ENCODE measurements around the gene BCL11A.

BCL11A gene

DNA sequence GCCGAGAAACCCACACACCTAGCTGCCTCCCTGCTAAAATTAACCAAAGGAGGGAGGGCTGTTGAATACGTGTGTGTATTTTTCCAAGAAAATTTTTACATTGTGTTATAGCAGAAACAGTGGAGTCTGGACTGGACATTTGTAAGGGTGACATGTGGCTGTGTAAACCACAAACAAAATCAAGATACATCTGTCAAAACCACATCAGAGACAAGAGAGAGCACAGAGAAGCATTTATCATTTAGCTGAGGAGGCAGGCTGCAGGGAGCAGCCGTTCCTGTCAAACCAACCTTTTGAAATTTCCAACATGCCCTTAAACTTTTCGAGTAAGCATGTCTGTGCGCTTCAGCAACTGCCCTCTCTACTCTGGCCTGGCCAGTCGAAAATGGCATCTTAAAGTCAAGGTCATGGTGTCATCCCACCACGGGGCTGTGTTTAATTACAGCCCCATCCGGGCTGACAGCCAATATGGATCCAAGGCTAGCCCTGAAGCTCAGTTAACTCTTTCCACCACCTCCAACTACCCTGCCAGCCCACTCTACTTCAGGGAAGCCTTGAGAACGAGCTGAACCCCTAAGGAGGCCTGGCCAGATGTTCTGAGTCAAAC, 8.4 kb downstream of the BCL11A start:
- peak; percentile 84 for DNase-seq (ENCODE audit: low spot score)

DNA sequence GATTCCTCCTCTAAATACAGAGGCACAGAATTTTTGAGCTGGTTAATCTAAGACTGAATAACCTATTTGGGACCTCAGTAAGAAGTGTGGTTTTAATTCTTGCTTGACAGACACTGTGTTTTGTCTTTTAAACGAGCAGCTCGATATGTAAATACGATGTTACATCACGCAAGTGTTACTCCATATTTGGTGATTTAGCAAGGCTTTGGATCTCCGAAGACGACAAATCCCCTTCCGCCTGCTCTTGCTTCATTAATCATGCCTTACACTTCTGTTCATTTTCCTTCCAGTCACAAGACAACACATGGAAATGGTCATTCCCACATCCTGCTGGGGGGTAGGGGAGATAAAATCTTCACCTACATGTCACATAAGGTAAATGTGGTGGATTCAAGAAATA, 9.4 kb downstream of the BCL11A start:
- no peak for DNase-seq (ENCODE audit: low spot score)

DNA sequence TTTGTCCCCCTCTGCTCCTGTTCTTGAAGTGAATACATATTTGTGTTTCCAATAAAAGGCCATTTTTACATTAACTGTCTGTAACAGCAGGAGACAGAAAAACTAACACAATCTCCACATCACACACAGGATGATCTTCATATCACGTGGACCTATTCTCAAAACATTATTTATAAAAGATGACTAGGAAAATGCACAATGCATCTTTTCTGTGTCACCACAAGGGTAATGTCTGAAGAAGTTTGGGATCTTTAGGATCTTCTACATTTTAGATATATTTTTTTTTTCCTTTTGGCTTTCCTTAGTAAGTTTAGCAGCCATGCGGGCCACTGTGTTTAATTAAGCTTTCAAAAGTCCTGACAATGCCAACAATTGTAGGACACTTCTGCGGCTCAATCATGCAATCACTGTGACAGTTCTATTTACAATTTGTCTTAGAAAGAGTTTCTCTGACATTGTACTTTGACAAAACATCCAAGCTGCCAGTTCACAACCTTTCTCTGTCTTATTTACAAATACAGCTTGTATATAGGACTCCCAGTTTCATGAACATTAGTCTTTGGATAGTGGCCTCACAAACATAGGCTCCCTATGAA, 12.3 kb downstream of the BCL11A start:
- DNase-seq (ENCODE audit: low spot score): no peak

DNA sequence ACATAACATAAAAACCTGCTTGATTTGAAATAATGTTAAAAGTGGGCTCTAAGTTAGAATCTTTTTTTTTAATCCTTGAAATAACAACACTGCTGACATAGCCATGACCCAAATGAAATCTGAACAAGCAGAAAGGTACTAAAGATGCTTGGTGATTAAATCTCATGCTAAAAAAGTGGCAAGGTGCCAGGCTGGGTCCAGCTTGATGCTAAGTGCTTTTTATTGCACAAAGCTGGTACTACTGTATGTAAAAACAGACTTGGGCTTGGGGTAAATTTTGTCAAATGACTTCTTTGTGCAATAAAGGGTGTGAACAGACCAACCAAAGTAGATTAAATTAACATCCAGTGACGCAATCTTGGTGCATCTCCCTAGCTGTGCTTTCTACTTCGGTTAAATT, 13.4 kb downstream of the BCL11A start:
- DNase-seq (ENCODE audit: low spot score): no peak

DNA sequence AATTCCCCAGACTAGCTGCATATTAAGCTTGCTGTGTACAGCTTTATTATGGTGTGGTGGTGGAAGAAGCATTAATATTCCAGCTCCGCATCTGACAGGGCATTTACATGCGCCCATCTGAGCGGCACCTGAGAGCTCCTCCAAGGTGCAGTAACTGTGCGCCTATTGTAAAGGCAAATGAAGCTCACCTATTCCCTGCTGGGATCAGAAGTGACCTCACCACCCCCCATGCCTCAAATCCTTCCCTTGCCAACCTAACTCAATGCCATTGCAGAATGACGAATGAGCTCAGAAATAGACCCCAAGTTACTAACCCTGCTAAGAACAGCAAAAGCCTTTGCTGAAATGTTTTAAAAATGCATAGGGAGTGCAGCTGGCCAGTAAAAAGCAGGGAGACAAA, 14.3 kb downstream of the BCL11A start:
- DNase-seq (ENCODE audit: low spot score): no peak

DNA sequence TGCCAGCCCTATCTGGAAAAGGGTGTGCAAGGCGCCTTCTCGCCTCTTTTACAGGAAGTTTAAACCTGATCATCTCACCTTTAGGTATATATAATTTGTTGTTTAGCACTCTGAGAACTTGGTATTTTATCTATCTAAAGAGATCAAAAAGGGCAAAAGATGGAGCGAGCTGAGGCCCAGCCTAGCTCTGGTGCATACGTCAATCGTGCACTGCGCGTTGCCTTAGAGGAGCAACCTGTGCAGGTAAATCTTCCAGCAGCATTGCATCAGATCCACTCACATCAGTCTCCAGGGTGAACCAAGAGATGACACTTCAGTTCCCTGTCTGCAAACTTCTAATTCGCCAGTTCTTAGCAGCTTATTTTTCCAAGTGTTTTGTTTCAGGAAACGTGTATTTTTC, 15.4 kb downstream of the BCL11A start:
- no peak for DNase-seq (ENCODE audit: low spot score)

DNA sequence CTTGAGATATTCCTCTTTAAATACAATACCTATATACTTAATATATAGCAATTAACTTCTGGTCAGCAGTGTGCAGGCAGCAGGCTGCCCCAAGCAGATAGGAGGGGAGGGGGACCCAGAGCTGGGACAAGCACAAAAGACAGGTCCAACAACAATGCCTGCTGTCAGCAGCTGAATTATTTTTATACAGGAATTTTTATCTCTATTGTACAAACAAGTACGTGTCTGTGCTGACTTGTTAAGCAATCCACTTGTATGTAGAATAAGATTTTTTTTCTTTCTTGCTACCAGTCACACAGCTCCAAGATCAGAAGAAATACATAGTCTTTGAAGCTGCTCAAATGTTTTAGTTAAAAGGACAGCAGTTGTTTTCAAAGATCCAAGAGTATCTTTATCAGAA, 16.7 kb downstream of the BCL11A start:
- no peak for DNase-seq (ENCODE audit: low spot score)

DNA sequence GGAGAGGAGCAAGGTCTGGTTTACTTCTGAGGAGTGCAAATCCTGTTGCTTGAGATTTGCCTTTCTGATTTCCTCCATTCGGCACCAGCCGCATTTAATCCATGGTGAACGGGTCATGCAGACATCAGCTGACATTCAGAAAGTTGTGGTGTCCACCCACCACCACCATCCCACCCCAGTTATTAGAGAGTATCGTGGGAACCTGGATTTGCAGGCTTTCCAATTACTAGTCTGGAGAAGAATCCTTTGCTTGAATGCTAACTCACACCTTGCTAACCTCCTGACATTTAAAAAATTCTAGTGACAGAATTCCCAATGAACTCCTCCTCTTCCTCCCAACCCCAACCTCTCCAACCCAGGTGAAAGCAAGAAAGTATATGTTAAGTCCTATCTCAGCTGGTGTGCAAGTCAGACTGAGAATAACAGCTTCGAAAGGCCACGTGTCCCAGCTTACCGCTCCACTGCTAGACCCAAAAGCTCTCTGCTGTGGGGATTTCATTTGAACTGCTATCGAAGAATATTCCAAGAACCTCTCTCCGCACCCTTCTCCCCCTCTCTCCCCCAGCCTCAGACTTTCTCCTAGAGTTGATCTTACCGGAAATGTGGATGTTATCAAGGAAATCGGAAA, 17.7 kb downstream of the BCL11A start:
- no peak for DNase-seq (ENCODE audit: low spot score)

DNA sequence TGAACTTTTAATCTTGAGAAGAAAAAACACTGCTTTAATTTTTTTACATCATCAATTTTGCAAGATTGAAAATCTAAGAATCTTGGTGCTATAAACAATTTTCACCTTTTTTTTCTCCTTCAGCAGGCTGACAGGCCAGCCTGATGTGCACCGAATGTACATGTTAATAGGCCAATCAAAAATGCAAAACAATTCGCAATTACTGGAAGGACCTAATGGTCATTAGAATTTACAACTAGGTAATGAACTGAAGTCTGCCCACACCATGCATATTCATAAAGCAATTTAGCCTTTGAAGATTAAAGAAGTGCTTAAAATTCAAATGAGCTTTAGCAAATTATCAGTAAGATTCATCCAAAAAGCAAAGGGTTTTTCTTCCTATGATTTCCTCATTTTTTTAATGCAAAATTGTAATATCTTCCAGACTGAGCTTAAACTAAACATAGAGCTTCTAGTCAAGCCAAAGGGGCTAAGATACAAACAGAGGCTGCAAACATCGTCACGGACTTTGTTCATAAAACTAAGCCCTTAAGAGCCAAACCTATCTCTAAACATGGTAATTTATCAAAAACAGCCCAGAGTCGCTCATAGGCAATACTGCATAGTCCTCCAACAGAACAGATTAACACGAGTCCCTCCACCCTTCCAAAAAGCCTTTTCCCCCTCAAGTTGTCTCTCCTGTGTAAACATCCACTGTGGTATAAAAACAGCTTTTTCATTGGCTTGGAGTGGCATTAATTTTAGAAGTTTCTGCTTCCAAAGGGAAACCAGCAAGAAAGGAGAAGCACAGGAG, 18.4 kb downstream of the BCL11A start:
- no peak for DNase-seq (ENCODE audit: low spot score)

DNA sequence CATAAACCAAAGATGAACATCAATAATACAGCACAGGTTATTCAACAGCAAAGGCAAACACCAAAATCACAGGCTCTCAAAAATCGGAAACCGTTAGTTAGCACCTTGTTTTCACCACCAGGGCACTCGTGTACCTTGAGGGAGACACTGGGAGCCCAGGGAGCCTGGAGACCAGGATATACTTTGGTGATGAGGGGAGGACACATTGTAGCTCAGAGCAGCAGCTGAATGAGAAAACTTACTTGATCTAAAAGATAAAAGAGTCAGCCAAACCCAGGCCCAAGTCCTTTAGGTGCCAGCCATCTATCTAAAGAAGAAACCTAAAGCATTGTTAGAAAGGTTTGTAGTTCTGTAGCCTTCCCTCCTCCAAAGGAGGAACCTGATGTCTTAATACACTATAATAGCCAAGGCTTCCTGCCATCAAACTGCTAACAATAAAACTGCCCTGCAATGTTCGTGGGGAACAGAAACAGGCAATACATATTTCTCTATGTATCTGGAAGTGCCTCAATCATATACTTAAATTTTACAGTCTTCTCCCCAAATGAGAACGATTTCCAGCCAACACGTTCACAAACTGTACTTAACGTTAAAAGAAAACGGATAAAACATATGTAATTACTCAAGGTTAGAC, 19.3 kb downstream of the BCL11A start:
- no peak for DNase-seq (ENCODE audit: low spot score)

DNA sequence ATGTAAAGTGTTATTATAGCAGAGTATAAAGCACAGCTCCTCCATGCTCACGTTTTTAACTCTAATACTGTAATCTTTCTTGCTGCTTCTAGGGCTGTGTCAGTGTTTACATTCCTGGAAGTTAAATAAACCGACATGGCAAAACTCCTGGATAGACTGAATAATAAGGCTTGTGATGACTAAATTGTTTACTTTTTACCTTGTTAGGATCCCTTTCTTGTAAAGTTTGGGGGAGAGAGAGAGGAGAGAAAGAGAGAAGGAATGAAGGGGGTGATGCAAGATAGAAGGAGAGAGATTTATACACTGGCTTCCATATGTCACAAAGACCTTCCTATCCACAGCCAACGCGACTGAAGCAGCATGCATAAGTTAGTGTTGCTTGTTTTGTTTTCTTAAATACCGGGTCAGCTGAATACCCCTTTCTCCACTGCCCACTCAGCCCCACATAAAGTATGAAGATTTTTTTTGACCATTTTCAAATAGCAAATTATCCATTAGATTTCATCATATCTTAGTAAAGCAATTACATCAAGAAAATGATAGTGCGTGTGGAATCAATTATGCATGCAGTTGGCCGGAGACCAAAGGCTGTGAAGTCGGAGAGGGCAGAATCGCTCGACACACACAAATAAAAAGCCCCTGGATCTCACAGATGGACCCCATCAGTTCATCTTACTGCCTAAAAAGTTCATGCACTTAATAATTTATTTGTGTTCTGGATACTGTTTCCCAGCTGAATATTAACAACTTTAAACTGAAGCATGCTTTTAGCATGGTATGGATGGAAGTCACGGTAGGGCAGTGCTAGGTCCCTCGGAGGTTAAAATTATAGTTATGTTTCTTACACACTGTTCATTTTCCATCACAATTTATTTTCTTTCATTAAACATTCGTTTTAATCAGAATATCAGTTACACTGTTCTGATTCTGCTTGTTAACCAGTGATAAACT, 20.1 kb downstream of the BCL11A start:
- no peak for DNase-seq (ENCODE audit: low spot score)

DNA sequence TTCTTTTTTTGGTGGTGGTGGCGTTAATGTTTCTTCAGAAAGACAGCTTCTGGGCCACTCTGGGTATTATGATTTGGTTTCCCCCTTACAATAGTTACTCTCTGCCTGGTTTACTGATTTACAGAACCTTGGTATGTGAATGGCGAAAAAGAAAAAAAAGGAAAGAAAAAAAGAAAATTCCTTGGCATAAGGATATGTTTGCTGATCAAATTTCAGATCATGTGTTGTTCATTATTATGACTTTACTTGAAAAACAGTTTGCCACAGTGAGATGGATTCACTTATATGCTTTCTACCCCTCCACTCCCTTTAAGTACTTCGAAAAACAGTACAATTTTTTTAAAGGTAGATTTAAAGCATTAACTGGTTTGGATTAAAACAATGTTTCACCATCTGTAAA, 21.0 kb downstream of the BCL11A start:
- no peak for DNase-seq (ENCODE audit: low spot score)

DNA sequence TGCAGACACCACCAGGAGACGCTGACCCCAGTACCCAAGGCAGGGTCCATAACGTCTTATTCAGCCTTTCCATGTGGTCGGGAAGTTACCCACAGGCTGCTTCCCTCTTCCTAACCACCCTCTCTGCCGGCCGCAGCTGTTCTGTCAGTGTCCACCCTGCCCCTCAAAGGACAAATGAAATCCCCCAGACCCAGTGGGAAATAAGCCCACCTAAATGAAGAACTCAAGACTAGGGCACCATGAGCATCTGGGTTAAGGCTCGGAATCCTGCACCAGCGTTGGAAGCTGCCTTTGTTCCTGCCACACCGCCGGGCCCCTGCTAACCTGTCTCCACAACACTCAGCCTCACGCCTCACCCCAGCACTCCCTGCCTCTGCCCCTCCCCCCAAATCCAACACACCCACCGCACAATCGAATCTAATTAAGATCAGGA, 21.7 kb downstream of the BCL11A start:
- DNase-seq (ENCODE audit: low spot score): peak; percentile 23

DNA sequence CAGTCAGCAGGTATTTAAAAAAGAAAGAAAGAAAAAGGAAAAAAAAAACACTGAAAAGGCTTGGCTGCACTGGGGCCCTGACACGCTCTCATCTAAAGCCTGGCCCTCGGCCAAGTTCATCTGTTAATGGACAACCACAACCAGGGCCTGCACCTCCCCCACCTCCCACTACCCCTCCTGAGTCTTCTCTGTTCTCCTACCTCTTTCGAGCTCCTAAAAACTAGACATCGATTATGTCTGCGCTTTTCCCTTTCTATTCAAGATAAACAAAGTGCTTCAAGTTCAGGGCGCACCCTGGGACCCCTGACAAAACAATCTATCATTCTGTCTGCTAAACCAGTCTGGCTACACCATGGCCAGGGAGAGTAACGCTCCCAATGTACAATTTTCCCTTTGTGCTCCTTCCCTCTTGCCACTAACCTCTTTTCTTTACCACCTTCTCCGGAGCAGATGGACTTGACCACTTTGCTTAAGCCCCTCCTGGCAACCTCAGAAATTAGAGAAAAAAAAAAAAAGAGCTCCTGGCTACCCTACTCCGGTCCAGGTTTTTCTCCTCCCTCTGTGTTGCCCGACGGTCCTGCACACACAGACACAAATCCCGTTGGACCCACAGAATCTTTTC, 22.7 kb downstream of the BCL11A start:
- DNase-seq (ENCODE audit: low spot score): peak; percentile 80

DNA sequence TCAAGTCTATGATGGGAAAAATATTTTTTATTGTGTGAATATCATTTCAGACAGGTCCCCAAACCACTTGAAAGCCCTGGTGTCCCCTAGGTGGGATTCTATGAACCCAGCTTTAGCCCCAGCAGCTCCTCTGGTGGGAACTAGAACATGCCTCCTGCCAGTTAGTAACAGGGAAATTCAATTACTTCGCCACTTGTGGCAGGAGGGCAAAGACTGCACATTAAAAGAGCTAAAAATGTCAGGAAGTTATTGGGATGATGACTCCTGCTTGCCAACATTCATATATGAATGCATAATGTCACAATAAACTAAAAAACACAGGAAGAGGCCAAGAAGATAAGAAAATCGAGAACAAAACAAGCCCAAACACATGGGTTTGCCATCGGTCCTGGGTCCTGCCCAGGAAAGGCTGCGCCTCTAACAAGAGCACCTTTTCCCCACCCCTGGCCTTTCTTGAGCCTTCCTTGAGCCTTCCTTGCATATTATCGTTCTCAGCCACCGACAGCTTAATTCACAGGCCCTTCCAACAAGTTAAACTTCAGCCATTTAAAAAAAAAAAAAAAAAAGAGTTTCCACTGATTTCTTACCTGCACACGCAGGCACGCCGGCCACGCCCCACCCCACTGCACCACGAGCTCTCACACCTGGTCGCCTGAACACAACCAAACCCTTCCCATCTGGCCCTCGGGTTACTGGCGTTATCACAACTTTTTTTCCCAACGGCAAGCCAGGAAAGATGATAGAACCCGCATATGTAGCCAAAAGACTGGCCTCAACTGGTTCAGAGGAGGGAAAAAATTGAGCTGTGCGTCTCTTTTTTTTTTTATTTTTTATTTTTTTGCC, 23.4 kb downstream of the BCL11A start:
- peak; percentile 83 for DNase-seq (ENCODE audit: low spot score)

DNA sequence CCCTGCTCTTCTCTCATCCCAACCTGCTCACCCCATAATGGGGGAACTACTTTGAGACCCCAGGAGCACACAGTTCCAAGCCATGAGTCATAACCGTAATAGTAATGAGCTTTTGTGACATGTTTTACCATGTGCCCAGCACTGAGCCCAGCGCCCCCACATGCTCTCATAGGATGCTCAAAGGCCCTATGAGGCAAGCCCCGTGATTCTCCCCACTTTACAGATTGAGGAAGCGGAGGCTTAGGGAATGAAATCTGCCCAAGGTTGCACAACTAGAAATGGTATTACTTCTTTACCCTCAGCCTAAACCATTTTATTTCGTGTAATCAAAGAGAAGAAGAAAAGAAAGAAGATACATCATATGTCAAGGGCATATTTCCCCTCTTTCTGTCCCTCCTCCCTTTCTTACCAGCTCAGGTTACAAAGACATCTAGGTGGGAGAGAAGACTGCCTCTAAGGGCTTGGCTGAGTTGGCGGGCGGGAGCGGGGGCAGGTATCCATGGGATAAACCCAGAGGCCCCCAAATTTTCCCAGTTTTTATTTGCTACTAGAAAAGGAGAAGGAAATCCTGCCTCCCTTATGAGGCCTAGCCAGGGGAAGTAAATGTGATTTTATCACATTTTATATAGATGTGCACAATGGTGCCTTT, 24.2 kb downstream of the BCL11A start:
- DNase-seq (ENCODE audit: low spot score): no peak

DNA sequence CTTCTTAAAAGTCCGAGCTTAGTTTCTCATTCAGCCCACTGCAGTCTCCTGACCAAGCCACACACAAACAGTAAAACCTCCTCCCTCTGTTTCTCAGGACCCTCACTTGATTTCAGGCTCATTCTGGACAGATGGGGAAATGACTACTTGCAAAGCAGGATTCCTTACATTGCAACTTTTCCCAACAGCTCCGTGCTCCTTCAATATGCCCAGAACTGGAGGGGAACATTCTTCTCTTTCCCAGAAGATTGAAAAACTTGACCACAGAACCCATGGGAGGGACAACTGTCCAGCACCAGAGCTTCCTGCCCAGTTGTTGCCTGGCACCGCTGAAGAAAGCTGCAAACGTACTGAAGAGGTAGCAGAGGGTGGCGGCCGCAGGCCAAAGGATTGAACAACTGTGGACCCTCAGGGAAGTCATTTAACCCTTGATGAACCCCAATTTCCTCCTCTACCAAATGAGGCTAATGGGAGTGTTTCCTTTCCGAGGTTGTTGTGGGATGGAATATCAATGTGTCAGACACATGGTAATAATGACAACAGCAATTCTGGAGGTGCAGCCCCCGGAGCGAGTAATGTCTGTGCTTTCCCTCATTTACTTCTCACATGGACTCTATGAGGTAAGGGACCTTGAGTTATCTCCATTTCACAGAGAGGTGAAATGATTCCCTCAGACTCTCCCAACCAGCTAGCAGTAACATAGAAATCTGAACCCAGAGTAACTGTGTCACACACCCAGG, 25.0 kb downstream of the BCL11A start:
- DNase-seq (ENCODE audit: low spot score): no peak

DNA sequence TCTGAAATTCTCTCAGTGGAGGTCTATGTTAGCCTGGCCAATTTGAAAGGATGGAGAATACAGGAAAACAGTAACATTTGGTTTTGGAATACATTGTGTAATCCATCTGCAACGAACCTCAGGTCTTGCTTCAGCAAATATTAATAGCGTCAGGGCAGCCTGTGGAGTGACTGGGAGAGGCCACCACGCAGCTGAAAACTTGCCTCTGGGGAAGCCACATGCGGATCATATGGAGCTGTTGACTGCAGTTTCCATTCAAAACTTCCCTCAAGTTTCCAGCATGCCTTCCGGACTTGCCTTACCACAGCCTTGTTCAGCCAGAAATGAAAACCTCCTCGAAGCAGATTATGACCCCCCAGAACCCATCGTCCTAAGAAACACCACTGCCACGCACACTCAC, 25.7 kb downstream of the BCL11A start:
- DNase-seq (ENCODE audit: low spot score): no peak

DNA sequence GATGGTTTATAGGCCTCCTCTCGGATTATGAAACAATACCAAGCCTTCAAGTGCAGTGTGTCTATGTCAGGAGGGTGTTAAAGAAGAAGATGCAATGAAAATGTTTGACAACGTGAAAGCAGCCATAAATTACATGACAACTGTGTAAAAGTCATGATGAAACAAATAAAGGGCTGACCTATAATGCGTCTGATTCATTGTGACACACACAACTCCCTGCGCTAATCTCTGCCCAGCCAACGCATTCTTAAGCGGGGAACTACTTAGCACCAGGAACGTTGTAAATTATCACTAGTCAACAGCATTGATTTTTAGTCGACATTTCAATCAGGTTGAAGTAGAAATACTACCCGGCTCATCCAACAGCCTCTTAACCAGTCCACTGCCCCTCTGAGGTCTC, 26.8 kb downstream of the BCL11A start:
- DNase-seq (ENCODE audit: low spot score): no peak

Measured in SW480 (cell line).